Thyroid gland (tissue), 4 donors: ENCODE measurements around the gene CREB5. TPM values are rescaled to one million over a fixed set of nuclear protein-coding genes. Genes with fewer than 3 reads are reported as not detected.

Source experiments
- DNase-seq, 2 donors: peaks; one replicate each; pipeline ENCODE4 v3.0.0-alpha.2; 2019
- H3K27ac ChIP-seq, 3 donors: fragments of 200-600 bp; sonication (generic); 1 replicate in 2 of 3; 2 replicates in 1 of 3; pipeline ENCODE4 v1.5.1; 2016 to 2019; ENCODE audit warnings: mild to moderate bottlenecking in 1 of 3, moderate library complexity in 1 of 3
- H3K27me3 ChIP-seq: fragments of 200-600 bp; sonication (generic); one replicate; pipeline ENCODE4 v1.5.1; 2019
- H3K36me3 ChIP-seq, 2 donors: fragments of 200-600 bp; sonication (generic); one replicate each; pipeline ENCODE4 v1.5.1; 2016 to 2019
- H3K4me1 ChIP-seq, 2 donors: fragments of 200-600 bp; sonication (generic); one replicate each; pipeline ENCODE4 v1.5.1; 2017 to 2019
- H3K4me3 ChIP-seq, 3 donors: fragments of 200-600 bp; sonication (generic); replicated peaks in 1 of 3; 1 replicate in 2 of 3; 2 replicates in 1 of 3; pipeline ENCODE4 v1.5.1; 2016; ENCODE audit warnings: mild to moderate bottlenecking in 1 of 3
- H3K9me3 ChIP-seq: fragments of 200-600 bp; sonication (generic); one replicate; pipeline ENCODE4 v1.5.1; 2017
- POLR2A ChIP-seq, 2 donors: fragments of 450-650 bp; IDR thresholded peaks; one replicate each; pipeline ENCODE4 v1.6.1; 2017; ENCODE audit warnings: antibody characterized with exemption in 2 of 2, mild to moderate bottlenecking in 2 of 2, moderate library complexity in 1 of 2
- WGBS, 2 donors: methylation state at CpG; one replicate each; pipeline ENCODE4 v1.1.5; 2017; 5-methylcytosine and 5-hydroxymethylcytosine counted together
- intact Hi-C: fragments of 100-400 bp; cut with DNase I; formaldehyde crosslinking; loops from one replicate; pipeline ENCODE4 v1.15.1; 2023
- total RNA-seq, 4 donors: library from RNA; depleted of rRNA; stranded (reverse); fragments of >200 nt; gene quantifications; one replicate each; pipeline ENCODE4 v1.2.3, GENCODE V29; 2016
- TF ChIP-seq, protein P1 (sequence below), 6 experiments: fragments of 200-600 bp in 3 of 6; fragments of 450-650 bp in 3 of 6; sonication (generic) in 3 of 6; IDR thresholded peaks; one replicate each; pipeline ENCODE4 v1.5.1; 2016 to 2019; ENCODE audit warnings: antibody characterized with exemption in 6 of 6, mild to moderate bottlenecking in 2 of 6, inconsistent platforms in 1 of 6, moderate library complexity in 1 of 6

Gene CREB5
- total RNA-seq, 4 donors from 2014 or later: 2.5 to 13.6 (median 6.5) TPM

DNA sequence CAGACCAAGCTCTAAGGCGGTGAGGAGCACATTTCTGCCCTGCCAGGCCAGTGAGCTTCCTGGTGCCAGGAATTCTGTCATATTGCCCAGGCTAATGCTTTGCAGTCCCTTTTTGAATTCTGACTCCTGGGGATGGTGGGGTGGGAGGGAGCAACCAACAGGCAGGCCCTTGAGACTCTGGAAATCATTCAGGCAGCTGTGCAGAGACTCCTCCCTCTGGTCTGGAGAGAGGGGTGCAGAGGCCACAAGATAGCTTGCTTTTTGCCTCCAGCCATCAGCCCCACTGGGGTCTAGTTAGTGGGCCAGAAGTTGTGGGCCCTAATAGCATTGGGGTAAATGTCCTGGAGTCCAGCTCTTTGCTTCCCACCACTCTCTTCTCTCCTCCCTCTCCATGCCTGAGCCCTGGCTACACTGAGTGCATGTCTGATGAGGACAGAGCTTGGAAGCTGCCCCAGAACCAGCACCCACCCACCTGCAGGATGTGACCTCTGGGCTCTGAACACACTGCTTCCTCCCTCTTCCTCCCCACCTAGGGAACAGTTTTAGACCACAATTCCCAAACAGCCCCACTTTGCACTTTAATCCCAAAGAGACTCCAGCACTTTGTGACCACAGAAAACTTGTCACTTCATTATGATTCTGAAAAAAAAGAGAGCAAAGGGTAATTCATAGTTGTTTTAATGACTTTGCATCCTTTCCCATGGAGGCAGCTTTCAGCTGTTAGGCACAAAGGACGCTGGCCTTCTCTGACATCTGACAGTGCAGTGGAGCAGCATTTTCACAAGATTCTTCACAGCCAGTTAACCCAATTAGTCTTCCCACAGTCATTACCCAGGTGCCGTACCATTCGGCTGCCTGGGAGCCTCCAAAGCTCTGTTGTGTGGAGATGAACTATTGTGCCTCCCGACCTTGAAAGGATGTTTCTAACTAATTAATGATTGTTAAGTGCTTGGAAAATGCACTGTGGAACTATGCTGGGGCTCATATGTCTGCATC lies 283.3 kb downstream of the CREB5 start:
- no peaks in the 10 kb centered on the region for H3K36me3 ChIP-seq
- no peak overlapping the region for H3K27ac ChIP-seq
- WGBS, 2 donors: 74 to 83% methylated on average over 5 of the region's 5 CpGs
- no peaks in the 10 kb centered on the region for H3K9me3 ChIP-seq
- no peaks in the 10 kb centered on the region for H3K4me1 ChIP-seq
- intact Hi-C loops: no loop called here
- H3K27me3 ChIP-seq: no peaks in the 10 kb centered on the region
- peak in 1 of 2 donors; percentile 17 for DNase-seq
- TF ChIP-seq, protein P1, sequence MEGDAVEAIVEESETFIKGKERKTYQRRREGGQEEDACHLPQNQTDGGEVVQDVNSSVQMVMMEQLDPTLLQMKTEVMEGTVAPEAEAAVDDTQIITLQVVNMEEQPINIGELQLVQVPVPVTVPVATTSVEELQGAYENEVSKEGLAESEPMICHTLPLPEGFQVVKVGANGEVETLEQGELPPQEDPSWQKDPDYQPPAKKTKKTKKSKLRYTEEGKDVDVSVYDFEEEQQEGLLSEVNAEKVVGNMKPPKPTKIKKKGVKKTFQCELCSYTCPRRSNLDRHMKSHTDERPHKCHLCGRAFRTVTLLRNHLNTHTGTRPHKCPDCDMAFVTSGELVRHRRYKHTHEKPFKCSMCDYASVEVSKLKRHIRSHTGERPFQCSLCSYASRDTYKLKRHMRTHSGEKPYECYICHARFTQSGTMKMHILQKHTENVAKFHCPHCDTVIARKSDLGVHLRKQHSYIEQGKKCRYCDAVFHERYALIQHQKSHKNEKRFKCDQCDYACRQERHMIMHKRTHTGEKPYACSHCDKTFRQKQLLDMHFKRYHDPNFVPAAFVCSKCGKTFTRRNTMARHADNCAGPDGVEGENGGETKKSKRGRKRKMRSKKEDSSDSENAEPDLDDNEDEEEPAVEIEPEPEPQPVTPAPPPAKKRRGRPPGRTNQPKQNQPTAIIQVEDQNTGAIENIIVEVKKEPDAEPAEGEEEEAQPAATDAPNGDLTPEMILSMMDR (IDR thresholded peaks at IDR 0.05): no peak
- TF ChIP-seq POLR2A (IDR thresholded peaks at IDR 0.05): no peak
- no peak overlapping the region for H3K4me3 ChIP-seq

- DNase-seq: no peak
- TF ChIP-seq POLR2A (IDR thresholded peaks at IDR 0.05): no peak
- TF ChIP-seq, protein P1 (IDR thresholded peaks at IDR 0.05): no peak
- intact Hi-C loops: no loop called here
- no peak overlapping the region for H3K27ac ChIP-seq
- H3K9me3 ChIP-seq: no peaks in the 10 kb centered on the region
- no peaks in the 10 kb centered on the region for H3K36me3 ChIP-seq
- no peak overlapping the region for H3K4me3 ChIP-seq
- no peaks in the 10 kb centered on the region for H3K27me3 ChIP-seq
- 77% methylated on average over 6 of the region's 6 CpGs for WGBS, 2 donors
- peaks cover 0 to 6% of the 10 kb centered on the region in 2 donors for H3K4me1 ChIP-seq
Measured at GRCh38 chr7:28697913-28698563, 285.7 kb downstream of the CREB5 start.

DNA sequence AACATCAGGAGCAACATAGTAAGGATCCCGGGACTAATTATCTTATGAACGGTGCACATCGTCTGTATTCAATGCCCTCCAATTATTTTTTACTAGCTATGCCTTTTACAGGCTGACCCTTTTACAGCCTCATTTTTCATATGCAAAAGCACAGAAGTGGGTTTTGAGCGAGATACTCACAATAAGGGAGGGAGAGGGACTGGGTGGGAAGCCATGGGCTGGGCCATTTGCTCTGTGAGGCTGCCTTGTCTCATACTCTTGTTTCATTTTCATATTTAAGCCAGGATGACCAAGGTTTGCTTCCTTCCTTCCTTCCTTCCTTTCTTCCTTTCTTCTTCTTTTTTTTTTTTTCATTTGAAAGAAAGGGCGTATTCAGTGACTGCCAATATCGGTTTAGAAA lies 286.5 kb downstream of the CREB5 start:
- no peak for DNase-seq
- H3K27me3 ChIP-seq: no peaks in the 10 kb centered on the region
- H3K36me3 ChIP-seq: no peaks in the 10 kb centered on the region
- H3K4me1 ChIP-seq: peaks cover 0 to 6% of the 10 kb centered on the region in 2 donors
- intact Hi-C loops: no loop called here
- TF ChIP-seq, protein P1 (IDR thresholded peaks at IDR 0.05): no peak
- no peak for TF ChIP-seq POLR2A (IDR thresholded peaks at IDR 0.05)
- H3K27ac ChIP-seq: no peak overlapping the region
- 64 to 79% methylated on average over 6 of the region's 6 CpGs for WGBS, 2 donors
- H3K9me3 ChIP-seq: no peaks in the 10 kb centered on the region
- H3K4me3 ChIP-seq: no peak overlapping the region

- 73 to 76% methylated on average over 7 of the region's 7 CpGs for WGBS, 2 donors
- DNase-seq: no peak
- Histone ChIP-seq H3K27me3 (no peaks in the 10 kb centered on the region), H3K9me3 (no peaks in the 10 kb centered on the region), H3K36me3 (no peaks in the 10 kb centered on the region), H3K27ac (no peak overlapping the region), H3K4me3 (no peak overlapping the region), H3K4me1 (peaks cover 0 to 6% of the 10 kb centered on the region in 2 donors)
- intact Hi-C loops: no loop called here
- TF ChIP-seq POLR2A (IDR thresholded peaks at IDR 0.05): no peak
- TF ChIP-seq, protein P1 (IDR thresholded peaks at IDR 0.05): no peak
Measured at GRCh38 chr7:28700096-28700495, 287.8 kb downstream of the CREB5 start.

DNA sequence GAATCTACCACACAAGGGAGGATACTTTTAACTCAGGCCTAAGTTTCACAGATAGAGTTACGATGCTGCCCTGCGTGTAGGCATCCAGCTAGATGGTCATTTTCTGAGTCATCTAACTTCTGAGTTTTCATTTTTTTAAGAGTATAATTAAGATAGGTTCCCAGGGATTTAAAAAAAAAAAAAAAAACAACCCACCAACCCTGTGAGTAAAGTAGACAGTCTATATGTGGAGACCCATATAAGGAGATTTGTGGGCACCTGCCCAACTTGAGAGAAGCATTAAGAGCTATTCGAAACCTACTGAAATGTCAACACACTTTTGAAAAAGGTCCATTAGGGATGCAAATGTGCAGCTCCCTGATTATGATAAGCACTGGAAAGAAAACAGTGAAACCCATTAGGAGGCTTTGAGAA lies 288.5 kb downstream of the CREB5 start:
- WGBS, 2 donors: 83 to 85% methylated on average over 3 of the region's 3 CpGs
- Histone ChIP-seq H3K27ac (no peak overlapping the region), H3K4me3 (no peak overlapping the region), H3K36me3 (no peaks in the 10 kb centered on the region), H3K4me1 (peaks cover 0 to 6% of the 10 kb centered on the region in 2 donors), H3K9me3 (no peaks in the 10 kb centered on the region), H3K27me3 (no peaks in the 10 kb centered on the region)
- DNase-seq: no peak
- no peak for TF ChIP-seq POLR2A (IDR thresholded peaks at IDR 0.05)
- TF ChIP-seq, protein P1 (IDR thresholded peaks at IDR 0.05): no peak
- intact Hi-C loops: no loop called here
